ENCODE measurements around the gene FBH1.

DNA sequence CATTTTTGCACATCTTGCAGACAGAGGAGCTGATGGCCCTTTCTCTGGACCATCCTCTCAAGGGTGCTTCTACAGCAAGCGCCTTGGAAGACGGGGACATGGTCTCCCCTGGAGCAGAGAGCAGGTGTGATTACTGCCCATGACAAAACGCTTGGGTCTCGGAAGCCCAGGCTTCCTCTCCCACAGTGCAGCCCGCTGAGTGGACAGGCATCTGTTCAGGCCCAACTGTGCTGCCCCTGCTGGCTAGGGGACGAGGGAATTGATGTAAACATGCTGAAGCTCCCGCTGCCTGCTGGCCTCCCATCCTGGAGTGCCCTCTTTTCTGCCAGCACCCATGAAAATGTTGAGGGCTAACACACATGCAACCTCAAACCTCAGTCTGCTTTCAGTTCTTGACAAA is 73.0 kb downstream of the FBH1 start:
- TF ChIP-seq, protein P1, sequence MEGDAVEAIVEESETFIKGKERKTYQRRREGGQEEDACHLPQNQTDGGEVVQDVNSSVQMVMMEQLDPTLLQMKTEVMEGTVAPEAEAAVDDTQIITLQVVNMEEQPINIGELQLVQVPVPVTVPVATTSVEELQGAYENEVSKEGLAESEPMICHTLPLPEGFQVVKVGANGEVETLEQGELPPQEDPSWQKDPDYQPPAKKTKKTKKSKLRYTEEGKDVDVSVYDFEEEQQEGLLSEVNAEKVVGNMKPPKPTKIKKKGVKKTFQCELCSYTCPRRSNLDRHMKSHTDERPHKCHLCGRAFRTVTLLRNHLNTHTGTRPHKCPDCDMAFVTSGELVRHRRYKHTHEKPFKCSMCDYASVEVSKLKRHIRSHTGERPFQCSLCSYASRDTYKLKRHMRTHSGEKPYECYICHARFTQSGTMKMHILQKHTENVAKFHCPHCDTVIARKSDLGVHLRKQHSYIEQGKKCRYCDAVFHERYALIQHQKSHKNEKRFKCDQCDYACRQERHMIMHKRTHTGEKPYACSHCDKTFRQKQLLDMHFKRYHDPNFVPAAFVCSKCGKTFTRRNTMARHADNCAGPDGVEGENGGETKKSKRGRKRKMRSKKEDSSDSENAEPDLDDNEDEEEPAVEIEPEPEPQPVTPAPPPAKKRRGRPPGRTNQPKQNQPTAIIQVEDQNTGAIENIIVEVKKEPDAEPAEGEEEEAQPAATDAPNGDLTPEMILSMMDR (IDR thresholded peaks at IDR 0.05; ENCODE audit: insufficient read depth, low read depth, low read length) = no peak
- no peak for TF ChIP-seq EZH2 (IDR thresholded peaks at IDR 0.05; ENCODE audit: insufficient read depth, low read length)
